HEK293T (cell line): ENCODE data around the gene CCDC187.

Source experiments
- CTCF ChIA-PET: fragments of 350-600 bp; formaldehyde crosslinking; extraction: SDS; loops from one replicate; lab custom pipeline; 2021; ENCODE audit warnings: antibody characterized with exemption, inconsistent platforms; lab: Yijun Ruan, JAX
- POLR2A ChIA-PET: fragments of 350-600 bp; formaldehyde crosslinking; extraction: SDS; loops from one replicate; lab custom pipeline; 2020; ENCODE audit warnings: antibody characterized with exemption, inconsistent platforms; lab: Yijun Ruan, JAX
- DNase-seq: peaks from one replicate; pipeline ENCODE4 v3.0.0; 2012; ENCODE audit warnings: mixed read lengths; ENCODE audit errors: extremely low spot score
- ARNT ChIP-seq: fragments of 450-650 bp; IDR thresholded peaks from 2 replicates; pipeline ENCODE4 v1.6.1; 2017; ENCODE audit warnings: mild to moderate bottlenecking
- BHLHE40 ChIP-seq: fragments of 450-650 bp; IDR thresholded peaks from 2 replicates; pipeline ENCODE4 v1.6.1; 2016; ENCODE audit warnings: mild to moderate bottlenecking, moderate library complexity, borderline replicate concordance
- CTBP1 ChIP-seq: fragments of 450-650 bp; IDR thresholded peaks from 2 replicates; pipeline ENCODE4 v1.6.1; 2016; ENCODE audit warnings: borderline replicate concordance
- ELF4 ChIP-seq: fragments of 450-650 bp; IDR thresholded peaks from 2 replicates; pipeline ENCODE4 v1.6.1; 2017; ENCODE audit warnings: antibody characterized with exemption
- FOXA1 ChIP-seq: fragments of 450-650 bp; IDR thresholded peaks from 2 replicates; pipeline ENCODE4 v1.6.1; 2016; ENCODE audit warnings: mild to moderate bottlenecking
- FOXK2 ChIP-seq: fragments of 450-650 bp; IDR thresholded peaks from 2 replicates; pipeline ENCODE4 v1.6.1; 2016; ENCODE audit warnings: mild to moderate bottlenecking
- FOXM1 ChIP-seq: fragments of 450-650 bp; IDR thresholded peaks from 2 replicates; pipeline ENCODE4 v1.6.1; 2017; ENCODE audit warnings: mild to moderate bottlenecking, borderline replicate concordance
- HDGF ChIP-seq: fragments of 450-650 bp; IDR thresholded peaks from 2 replicates; pipeline ENCODE4 v1.6.1; 2017; ENCODE audit warnings: antibody characterized with exemption, borderline replicate concordance
- L3MBTL2 ChIP-seq: fragments of 450-650 bp; conservative IDR thresholded peaks from 2 replicates; pipeline ENCODE4 v1.6.1; 2016; ENCODE audit warnings: mild to moderate bottlenecking
- LEF1 ChIP-seq: fragments of 450-650 bp; IDR thresholded peaks from 2 replicates; pipeline ENCODE4 v1.6.1; 2017; ENCODE audit warnings: mild to moderate bottlenecking, borderline replicate concordance
- NFRKB ChIP-seq: fragments of 450-650 bp; IDR thresholded peaks from 2 replicates; pipeline ENCODE4 v1.6.1; 2016; ENCODE audit warnings: mild to moderate bottlenecking, moderate library complexity
- PKNOX1 ChIP-seq: fragments of 450-650 bp; IDR thresholded peaks from 2 replicates; pipeline ENCODE4 v1.6.1; 2016
- SP1 ChIP-seq: fragments of 450-650 bp; IDR thresholded peaks from 2 replicates; pipeline ENCODE4 v1.6.1; 2017
- SUZ12 ChIP-seq: fragments of 450-650 bp; IDR thresholded peaks from 2 replicates; pipeline ENCODE4 v1.6.1; 2016; ENCODE audit warnings: mild to moderate bottlenecking
- TARDBP ChIP-seq: fragments of 450-650 bp; IDR thresholded peaks from 2 replicates; pipeline ENCODE4 v1.6.1; 2016
- ZNF384 ChIP-seq: fragments of 450-650 bp; IDR thresholded peaks from 2 replicates; pipeline ENCODE4 v1.6.1; 2016

CCDC187 gene

GRCh38 chr9:136290508-136291000 is 13.3 kb downstream of the CCDC187 start:
- TF ChIP-seq FOXM1 (no peak), FOXA1 (no peak), LEF1 (no peak), PKNOX1 (no peak), L3MBTL2 (no peak), CTBP1 (no peak), FOXK2 (no peak), TARDBP (no peak), ARNT (no peak), SUZ12 (no peak), SP1 (no peak), ELF4 (no peak), ZNF384 (no peak), BHLHE40 (no peak), HDGF (no peak), NFRKB (no peak)
- ChIA-PET CTCF (no interaction called here), POLR2A (no interaction called here)
- no peak for DNase-seq

GRCh38 chr9:136289651-136290507 is 14.0 kb downstream of the CCDC187 start:
- ChIA-PET CTCF (no interaction called here), POLR2A (no interaction called here)
- no peak for DNase-seq

GRCh38 chr9:136287960-136288753 is 15.7 kb downstream of the CCDC187 start:
- no peak for DNase-seq
- ChIA-PET POLR2A (no interaction called here), CTCF (no interaction called here)
- TF ChIP-seq FOXA1 (no peak), NFRKB (no peak), HDGF (no peak), ARNT (no peak), LEF1 (no peak), CTBP1 (no peak), BHLHE40 (no peak), PKNOX1 (no peak), ELF4 (no peak), L3MBTL2 (no peak)

More at GRCh38 chr9:136289651-136290507, 14.0 kb downstream of the CCDC187 start:
- TF ChIP-seq ELF4 (no peak), ZNF384 (no peak), FOXA1 (no peak), HDGF (no peak), LEF1 (no peak), NFRKB (no peak), SP1 (no peak), SUZ12 (no peak)

- CTCF ChIA-PET, result no interaction called here
- TF ChIP-seq SUZ12, result no peak
- TF ChIP-seq ARNT, result no peak
- TF ChIP-seq FOXK2, result no peak
- no peak for TF ChIP-seq TARDBP
- no peak for TF ChIP-seq HDGF
- TF ChIP-seq PKNOX1, result no peak
- no peak for TF ChIP-seq ELF4
- no peak for TF ChIP-seq FOXA1
- TF ChIP-seq CTBP1, result no peak
- DNase-seq, result no peak
- POLR2A ChIA-PET, result no interaction called here
These were observed 16.9 kb downstream of the CCDC187 start for GRCh38 chr9:136286987-136287379.

GRCh38 chr9:136286359-136286986 is 17.4 kb downstream of the CCDC187 start:
- TF ChIP-seq TARDBP, result no peak
- TF ChIP-seq ARNT, result no peak
- TF ChIP-seq HDGF, result no peak
- no peak for TF ChIP-seq PKNOX1
- no peak for TF ChIP-seq ELF4
- no peak for TF ChIP-seq BHLHE40
- no peak for TF ChIP-seq SP1
- TF ChIP-seq FOXM1, result no peak
- TF ChIP-seq FOXK2, result no peak
- no peak for TF ChIP-seq CTBP1
- no peak for TF ChIP-seq NFRKB
- no peak for TF ChIP-seq L3MBTL2
- no peak for DNase-seq
- ChIA-PET POLR2A (no interaction called here), CTCF (no interaction called here)
